ENCODE measurements around the gene VAV1. TPM values are rescaled to one million over a fixed set of nuclear protein-coding genes. Genes with fewer than 3 reads are reported as not detected.

The VAV1 gene
- total and polyA plus RNA-seq, 2 donors (not counting 1 experiment from before 2014, with no cell fraction given): 62.7 to 98.8 TPM

DNA sequence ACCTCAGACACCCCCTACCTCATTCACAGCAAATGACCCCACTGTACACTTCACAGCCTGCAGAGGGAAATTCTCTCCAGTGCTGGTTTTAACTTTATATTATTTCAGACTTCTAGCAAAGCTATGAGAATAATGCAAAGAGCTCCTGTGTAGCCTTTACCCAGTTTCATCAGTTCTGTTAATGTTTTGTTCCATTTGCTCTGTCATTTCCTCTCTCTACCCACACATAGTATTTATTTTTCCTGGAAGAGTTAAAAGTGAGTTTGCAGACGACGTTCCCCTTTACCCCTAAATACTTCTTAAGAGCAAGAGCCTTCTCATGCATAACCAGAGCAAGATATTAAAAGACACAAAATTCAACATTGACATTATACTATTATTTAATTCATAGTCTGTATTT, 65.0 kb downstream of the VAV1 start:
- H3K9ac ChIP-seq (ENCODE audit: low read length): no peak overlapping the region
- DNase-seq (no peak), ATAC-seq (ENCODE audit: low read depth) (no peak)
- ChIA-PET POLR2A (no interaction called here), CTCF (interaction anchor here (0.9 kb wide), 1 partner anchor 16 kb away, joined by 3 read pairs; no protein-coding TSS in a partner anchor)
- Mint-ChIP-seq H3K27ac (peak overlapping the region; percentile 62), H3K4me1 (no peaks in the 10 kb centered on the region), H3K9me3 (ENCODE audit: insufficient read depth) (no peaks in the 10 kb centered on the region), H3K4me3 (no peak overlapping the region), H3K27me3 (no peaks in the 10 kb centered on the region)
- H4K20me1 ChIP-seq (ENCODE audit: control insufficient read depth, insufficient read depth, low read length, poor library complexity, severe bottlenecking): peaks cover 13% of the 10 kb centered on the region
- intact Hi-C loops (cut with micrococcal nuclease): no loop called here
- no peaks in the 10 kb centered on the region for H3K4me1 ChIP-seq (ENCODE audit: control insufficient read depth in 2 of 2, insufficient read depth in 2 of 2, low read length in 2 of 2)
- H3K4me3 ChIP-seq (ENCODE audit: control extremely low read depth in 1 of 5, extremely low read depth in 1 of 5, insufficient read depth in 1 of 5, low read depth in 2 of 5, low read length in 4 of 5): no peak overlapping the region
- TF ChIP-seq CTCF (IDR thresholded peaks at IDR 0.05): no peak
- no peak for TF ChIP-seq EZH2 (IDR thresholded peaks at IDR 0.05; ENCODE audit: borderline replicate concordance, insufficient read depth, low read depth, low read length, poor library complexity, severe bottlenecking)
- peaks cover 10 to 60% of the 10 kb centered on the region in 2 experiments for H3K36me3 ChIP-seq (replicated peaks in 1 of 2; ENCODE audit: control extremely low read depth in 1 of 2, control insufficient read depth in 1 of 2, extremely low read depth in 1 of 2, insufficient read depth in 2 of 2, low read length in 1 of 2)
- peak overlapping the region in 1 of 2 donors; percentile 48 for H3K27ac ChIP-seq (ENCODE audit: low read length in 2 of 2)
- H2AFZ ChIP-seq (ENCODE audit: insufficient read depth, low read depth, low read length, poor library complexity, severe bottlenecking): no peak overlapping the region
- no peak overlapping the region for H3K4me2 ChIP-seq (replicated peaks; ENCODE audit: low read depth, low read length, poor library complexity, severe bottlenecking)
- no peaks in the 10 kb centered on the region for H3K9me3 ChIP-seq (ENCODE audit: control extremely low read depth in 1 of 3, control insufficient read depth in 2 of 3, insufficient read depth in 1 of 3, low read length in 2 of 3)
- no peaks in the 10 kb centered on the region for H3K27me3 ChIP-seq (replicated peaks in 1 of 4; ENCODE audit: control extremely low read depth in 1 of 4, control insufficient read depth in 3 of 4, insufficient read depth in 4 of 4, low read length in 3 of 4)
- WGBS (ENCODE audit: insufficient coverage): no CpG with 5 or more reads among the region's 2 CpGs
- peaks cover 2% of the 10 kb centered on the region for H3K79me2 ChIP-seq (ENCODE audit: control insufficient read depth, insufficient read depth, low read length)

DNA sequence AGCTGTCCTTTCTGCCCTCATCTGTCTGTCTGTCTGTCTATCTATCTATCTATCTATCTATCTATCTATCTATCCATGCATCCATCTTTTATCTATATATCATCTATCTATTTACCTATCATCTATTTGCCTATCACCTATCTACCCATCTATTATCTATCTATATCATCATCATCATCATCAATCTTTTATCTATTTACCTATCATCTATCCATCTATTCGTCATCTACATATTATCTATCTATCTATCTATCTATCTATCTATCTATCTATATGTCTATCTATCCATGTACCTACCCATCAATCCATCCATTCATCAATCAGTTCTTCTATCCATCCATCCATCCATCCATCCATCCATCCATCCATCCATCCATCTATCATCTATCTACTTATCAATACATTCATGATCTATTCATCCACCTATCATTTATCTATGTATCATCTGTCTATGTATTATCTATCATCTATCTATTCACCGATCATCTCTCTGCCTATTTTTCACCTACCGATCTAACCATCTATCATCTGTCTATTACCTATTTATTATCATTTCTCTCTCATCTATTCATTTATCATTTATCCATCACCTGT, 65.7 kb downstream of the VAV1 start:
- H4K20me1 ChIP-seq (ENCODE audit: control insufficient read depth, insufficient read depth, low read length, poor library complexity, severe bottlenecking): peaks cover 7% of the 10 kb centered on the region
- no peaks in the 10 kb centered on the region for H3K4me1 ChIP-seq (ENCODE audit: control insufficient read depth in 2 of 2, insufficient read depth in 2 of 2, low read length in 2 of 2)
- peaks cover 2% of the 10 kb centered on the region for H3K79me2 ChIP-seq (ENCODE audit: control insufficient read depth, insufficient read depth, low read length)
- no peak overlapping the region for H3K4me3 ChIP-seq (ENCODE audit: control extremely low read depth in 1 of 5, extremely low read depth in 1 of 5, insufficient read depth in 1 of 5, low read depth in 2 of 5, low read length in 4 of 5)
- DNase-seq (no peak), ATAC-seq (ENCODE audit: low read depth) (no peak)
- no peak overlapping the region for H3K27ac Mint-ChIP-seq
- intact Hi-C loops (cut with micrococcal nuclease): no loop called here
- no peaks in the 10 kb centered on the region for H3K9me3 ChIP-seq (ENCODE audit: control extremely low read depth in 1 of 3, control insufficient read depth in 2 of 3, insufficient read depth in 1 of 3, low read length in 2 of 3)
- no peak overlapping the region for H3K4me3 Mint-ChIP-seq
- H3K4me2 ChIP-seq (replicated peaks; ENCODE audit: low read depth, low read length, poor library complexity, severe bottlenecking): no peak overlapping the region
- H3K9ac ChIP-seq (ENCODE audit: low read length): no peak overlapping the region
- no peaks in the 10 kb centered on the region for H3K9me3 Mint-ChIP-seq (ENCODE audit: insufficient read depth)
- no peak for TF ChIP-seq CTCF (IDR thresholded peaks at IDR 0.05)
- TF ChIP-seq EZH2 (IDR thresholded peaks at IDR 0.05; ENCODE audit: borderline replicate concordance, insufficient read depth, low read depth, low read length, poor library complexity, severe bottlenecking): no peak
- no peaks in the 10 kb centered on the region for H3K27me3 Mint-ChIP-seq
- H3K36me3 ChIP-seq (replicated peaks in 1 of 2; ENCODE audit: control extremely low read depth in 1 of 2, control insufficient read depth in 1 of 2, extremely low read depth in 1 of 2, insufficient read depth in 2 of 2, low read length in 1 of 2): peaks cover 11 to 57% of the 10 kb centered on the region in 2 experiments
- ChIA-PET POLR2A (no interaction called here), CTCF (interaction anchor here (0.9 kb wide), 1 partner anchor 15 kb away, joined by 3 read pairs; no protein-coding TSS in a partner anchor)
- H3K27me3 ChIP-seq (replicated peaks in 1 of 4; ENCODE audit: control extremely low read depth in 1 of 4, control insufficient read depth in 3 of 4, insufficient read depth in 4 of 4, low read length in 3 of 4): no peaks in the 10 kb centered on the region
- H3K27ac ChIP-seq (ENCODE audit: low read length in 2 of 2): no peak overlapping the region
- 100% methylated on average over 3 of the region's 3 CpGs for WGBS (ENCODE audit: insufficient coverage)
- H3K4me1 Mint-ChIP-seq: no peaks in the 10 kb centered on the region
- no peak overlapping the region for H2AFZ ChIP-seq (ENCODE audit: insufficient read depth, low read depth, low read length, poor library complexity, severe bottlenecking)
